SU-DHL-6 (cell line): ENCODE measurements around the gene RBM24.

Experiments
- CTCF ChIP-seq: fragments of 200-600 bp; sonication (generic); IDR thresholded peaks from one replicate; pipeline ENCODE4 v1.5.1; 2017; ENCODE audit warnings: antibody characterized with exemption, mild to moderate bottlenecking, low read length, moderate library complexity; ENCODE audit not compliant: insufficient read depth, poor library complexity, severe bottlenecking
- EZH2phosphoT487 ChIP-seq: fragments of 200-600 bp; sonication (generic), shearing (Covaris generic); conservative IDR thresholded peaks from 2 replicates; pipeline ENCODE4 v1.6.1; 2018; ENCODE audit warnings: mild to moderate bottlenecking, antibody characterized with exemption, low read length, moderate library complexity, mixed read lengths

GRCh38 chr6:17239260-17239659 lies 41.9 kb upstream of the RBM24 start:
- TF ChIP-seq EZH2phosphoT487: no peak
- TF ChIP-seq CTCF: no peak
